Stimulated activated CD8-positive, alpha-beta memory T cell treated with anti-CD3 and anti-CD28 coated beads, Interleukin-7, amount 100 ng/mL, for 1 hour (primary cell): ENCODE measurements around the gene SLC50A1.

Source experiments
- DNase-seq, 2 donors: peaks; one replicate each; pipeline ENCODE4 v3.0.0-alpha.2; 2020; ENCODE audit warnings: low read depth in 2 of 2

SLC50A1 gene

GRCh38 chr1:155184351-155184811, 48.7 kb downstream of the SLC50A1 start:
- no peak for DNase-seq

GRCh38 chr1:155184835-155185782, 49.5 kb downstream of the SLC50A1 start:
- no peak for DNase-seq

GRCh38 chr1:155185783-155186066, 50.1 kb downstream of the SLC50A1 start:
- no peak for DNase-seq

- DNase-seq, result no peak
These were observed 50.6 kb downstream of the SLC50A1 start for GRCh38 chr1:155186067-155186793.

GRCh38 chr1:155186794-155187455, 51.3 kb downstream of the SLC50A1 start:
- DNase-seq, result no peak

- no peak for DNase-seq
These were observed 51.8 kb downstream of the SLC50A1 start for GRCh38 chr1:155187456-155187891.

- no peak for DNase-seq
These were observed 52.6 kb downstream of the SLC50A1 start for GRCh38 chr1:155188268-155188667.
